Measurements from ENCODE around the gene KSR2.
"Not testable (repeated sequence)": the region's sequence is repeated elsewhere in the genome, so short reads cannot be mapped to it uniquely, and the experiment has no call there.

The KSR2 gene

GRCh38 chr12:117684471-117684870 lies 284.3 kb downstream of the KSR2 start:
- no peak for DNase-seq

GRCh38 chr12:117680312-117680711 lies 288.5 kb downstream of the KSR2 start:
- DNase-seq, result no peak

- no peak for DNase-seq
These were observed 289.0 kb downstream of the KSR2 start for GRCh38 chr12:117679776-117680175.

- no peak for DNase-seq
These were observed 294.0 kb downstream of the KSR2 start for GRCh38 chr12:117674763-117675162.

GRCh38 chr12:117674313-117674712 lies 294.5 kb downstream of the KSR2 start:
- no peak for DNase-seq

GRCh38 chr12:117671734-117672133 lies 297.1 kb downstream of the KSR2 start:
- DNase-seq, result no peak

GRCh38 chr12:117664169-117664568 lies 304.6 kb downstream of the KSR2 start:
- no peak for DNase-seq

GRCh38 chr12:117662620-117663395 lies 306.0 kb downstream of the KSR2 start:
- DNase-seq, result no peak

- no peak for DNase-seq
These were observed 306.6 kb downstream of the KSR2 start for GRCh38 chr12:117662220-117662619.

GRCh38 chr12:117661471-117661870 lies 307.3 kb downstream of the KSR2 start:
- DNase-seq, result no peak

- DNase-seq, result no peak
These were observed 307.9 kb downstream of the KSR2 start for GRCh38 chr12:117660896-117661295.

GRCh38 chr12:117658226-117658625 lies 310.6 kb downstream of the KSR2 start:
- no peak for DNase-seq

- no peak for DNase-seq
These were observed 319.0 kb downstream of the KSR2 start for GRCh38 chr12:117649796-117650195.

GRCh38 chr12:117646520-117646919 lies 322.3 kb downstream of the KSR2 start:
- peak; percentile 92 for DNase-seq

GRCh38 chr12:117645473-117645872 lies 323.3 kb downstream of the KSR2 start:
- no peak for DNase-seq

GRCh38 chr12:117643971-117644370 lies 324.8 kb downstream of the KSR2 start:
- no peak for DNase-seq

- DNase-seq, result no peak
These were observed 326.9 kb downstream of the KSR2 start for GRCh38 chr12:117641885-117642284.

GRCh38 chr12:117640511-117640910 lies 328.3 kb downstream of the KSR2 start:
- DNase-seq, result no peak

- no peak for DNase-seq
These were observed 339.3 kb downstream of the KSR2 start for GRCh38 chr12:117629454-117629853.

- not testable (repeated sequence) for DNase-seq
These were observed 340.1 kb downstream of the KSR2 start for GRCh38 chr12:117628711-117629110.

- no peak for DNase-seq
These were observed 346.0 kb downstream of the KSR2 start for GRCh38 chr12:117622741-117623140.

- no peak for DNase-seq
These were observed 346.7 kb downstream of the KSR2 start for GRCh38 chr12:117622087-117622486.

GRCh38 chr12:117607778-117608177 lies 361.0 kb downstream of the KSR2 start:
- no peak for DNase-seq

GRCh38 chr12:117606945-117607344 lies 361.8 kb downstream of the KSR2 start:
- no peak for DNase-seq

GRCh38 chr12:117606024-117606423 lies 362.8 kb downstream of the KSR2 start:
- DNase-seq, result no peak

Data from NCI-H1105 (cell line).